Gastrocnemius medialis (tissue), 4 donors: ENCODE measurements around the gene OOSP2.

Experiments used
- CTCF ChIP-seq, 5 experiments: fragments of 450-650 bp in 3 of 5; fragments of 200-600 bp in 2 of 5; sonication (generic) in 2 of 5; IDR thresholded peaks in 4 of 5; conservative IDR thresholded peaks in 1 of 5; 1 replicate in 4 of 5; 2 replicates in 1 of 5; pipeline ENCODE4 v1.5.1; 2016 to 2019; ENCODE audit warnings: antibody characterized with exemption in 5 of 5, mild to moderate bottlenecking in 3 of 5, moderate library complexity in 3 of 5
- POLR2A ChIP-seq, 2 donors: fragments of 450-650 bp; IDR thresholded peaks; one replicate each; pipeline ENCODE4 v1.6.1; 2017; ENCODE audit warnings: antibody characterized with exemption in 2 of 2, mild to moderate bottlenecking in 2 of 2, moderate library complexity in 2 of 2

GRCh38 chr11:60064111-60064510 lies 23.9 kb downstream of the OOSP2 start:
- TF ChIP-seq CTCF (IDR thresholded peaks at IDR 0.05 in 4 of 5, conservative IDR thresholded peaks at IDR 0.05 in 1 of 5), result no peak
- no peak for TF ChIP-seq POLR2A (IDR thresholded peaks at IDR 0.05)
